ENCODE results near the gene VPS41.

DNA sequence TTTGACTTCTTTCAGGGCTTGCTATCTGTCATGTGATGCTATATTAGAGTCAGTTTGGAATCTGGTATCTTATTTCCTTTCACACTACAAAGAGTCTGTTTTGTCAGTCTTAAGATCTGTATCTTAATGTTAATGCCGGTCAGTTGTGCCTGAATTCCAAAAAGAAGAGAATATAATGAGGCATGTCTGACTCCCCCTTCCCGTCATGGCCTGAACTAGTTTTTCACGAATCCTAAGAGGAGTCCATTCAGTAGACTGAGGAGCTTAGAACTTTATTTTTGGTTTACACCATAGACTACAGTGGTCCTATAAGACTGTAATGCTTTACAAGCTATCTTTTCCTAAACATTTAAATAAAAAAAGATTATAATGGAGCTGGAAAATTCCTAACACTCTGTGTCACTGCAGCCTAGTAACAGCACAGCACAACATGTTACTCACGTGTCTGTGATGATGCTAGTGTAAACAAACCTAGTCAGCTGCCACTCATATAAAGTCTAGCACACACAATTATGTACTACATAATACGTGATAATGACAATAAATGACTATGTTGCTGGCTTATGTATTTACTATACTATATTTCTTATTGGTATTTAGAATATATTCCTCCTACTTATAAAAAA is 50.6 kb downstream of the VPS41 start:
- TF ChIP-seq, protein P1, sequence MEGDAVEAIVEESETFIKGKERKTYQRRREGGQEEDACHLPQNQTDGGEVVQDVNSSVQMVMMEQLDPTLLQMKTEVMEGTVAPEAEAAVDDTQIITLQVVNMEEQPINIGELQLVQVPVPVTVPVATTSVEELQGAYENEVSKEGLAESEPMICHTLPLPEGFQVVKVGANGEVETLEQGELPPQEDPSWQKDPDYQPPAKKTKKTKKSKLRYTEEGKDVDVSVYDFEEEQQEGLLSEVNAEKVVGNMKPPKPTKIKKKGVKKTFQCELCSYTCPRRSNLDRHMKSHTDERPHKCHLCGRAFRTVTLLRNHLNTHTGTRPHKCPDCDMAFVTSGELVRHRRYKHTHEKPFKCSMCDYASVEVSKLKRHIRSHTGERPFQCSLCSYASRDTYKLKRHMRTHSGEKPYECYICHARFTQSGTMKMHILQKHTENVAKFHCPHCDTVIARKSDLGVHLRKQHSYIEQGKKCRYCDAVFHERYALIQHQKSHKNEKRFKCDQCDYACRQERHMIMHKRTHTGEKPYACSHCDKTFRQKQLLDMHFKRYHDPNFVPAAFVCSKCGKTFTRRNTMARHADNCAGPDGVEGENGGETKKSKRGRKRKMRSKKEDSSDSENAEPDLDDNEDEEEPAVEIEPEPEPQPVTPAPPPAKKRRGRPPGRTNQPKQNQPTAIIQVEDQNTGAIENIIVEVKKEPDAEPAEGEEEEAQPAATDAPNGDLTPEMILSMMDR (IDR thresholded peaks at IDR 0.05 in 2 of 3, conservative IDR thresholded peaks at IDR 0.05 in 1 of 3; ENCODE audit: control insufficient read depth in 2 of 3, extremely low read depth in 1 of 3, insufficient read depth in 1 of 3, low read depth in 3 of 3, low read length in 3 of 3): no peak
- TF ChIP-seq EP300 (IDR thresholded peaks at IDR 0.05; ENCODE audit: borderline replicate concordance in 1 of 2, control insufficient read depth in 1 of 2, low read depth in 2 of 2, low read length in 2 of 2) (no peak), RAD21 (IDR thresholded peaks at IDR 0.05; ENCODE audit: insufficient read depth, low read depth, low read length) (no peak), TAF1 (IDR thresholded peaks at IDR 0.05; ENCODE audit: borderline replicate concordance, low read depth, low read length) (no peak)
